GM12801 (cell line): ENCODE measurements around the gene VWF.

Experiments
- CTCF ChIP-seq: IDR thresholded peaks from one replicate; pipeline ENCODE4 v1.5.1; 2011; ENCODE audit warnings: control low read depth; ENCODE audit not compliant: insufficient read length; ENCODE audit errors: extremely low read depth

Gene VWF

GRCh38 chr12:6091786-6092566 is 32.5 kb downstream of the VWF start:
- TF ChIP-seq CTCF = no peak

- TF ChIP-seq CTCF = no peak
Observed at GRCh38 chr12:6090803-6091202, 33.7 kb downstream of the VWF start.

- TF ChIP-seq CTCF = no peak
Observed at GRCh38 chr12:6088921-6089747, 35.3 kb downstream of the VWF start.

- TF ChIP-seq CTCF = no peak
Observed at GRCh38 chr12:6086316-6086715, 38.2 kb downstream of the VWF start.

GRCh38 chr12:6085841-6086240 is 38.6 kb downstream of the VWF start:
- no peak for TF ChIP-seq CTCF

- no peak for TF ChIP-seq CTCF
Observed at GRCh38 chr12:6084969-6085450, 39.5 kb downstream of the VWF start.

- no peak for TF ChIP-seq CTCF
Observed at GRCh38 chr12:6084261-6084968, 40.1 kb downstream of the VWF start.
